ENCODE results near the gene SLC48A1.
A peak's percentile ranks its signal among the peaks of the same experiment; 100 is the strongest.

The SLC48A1 gene

DNA sequence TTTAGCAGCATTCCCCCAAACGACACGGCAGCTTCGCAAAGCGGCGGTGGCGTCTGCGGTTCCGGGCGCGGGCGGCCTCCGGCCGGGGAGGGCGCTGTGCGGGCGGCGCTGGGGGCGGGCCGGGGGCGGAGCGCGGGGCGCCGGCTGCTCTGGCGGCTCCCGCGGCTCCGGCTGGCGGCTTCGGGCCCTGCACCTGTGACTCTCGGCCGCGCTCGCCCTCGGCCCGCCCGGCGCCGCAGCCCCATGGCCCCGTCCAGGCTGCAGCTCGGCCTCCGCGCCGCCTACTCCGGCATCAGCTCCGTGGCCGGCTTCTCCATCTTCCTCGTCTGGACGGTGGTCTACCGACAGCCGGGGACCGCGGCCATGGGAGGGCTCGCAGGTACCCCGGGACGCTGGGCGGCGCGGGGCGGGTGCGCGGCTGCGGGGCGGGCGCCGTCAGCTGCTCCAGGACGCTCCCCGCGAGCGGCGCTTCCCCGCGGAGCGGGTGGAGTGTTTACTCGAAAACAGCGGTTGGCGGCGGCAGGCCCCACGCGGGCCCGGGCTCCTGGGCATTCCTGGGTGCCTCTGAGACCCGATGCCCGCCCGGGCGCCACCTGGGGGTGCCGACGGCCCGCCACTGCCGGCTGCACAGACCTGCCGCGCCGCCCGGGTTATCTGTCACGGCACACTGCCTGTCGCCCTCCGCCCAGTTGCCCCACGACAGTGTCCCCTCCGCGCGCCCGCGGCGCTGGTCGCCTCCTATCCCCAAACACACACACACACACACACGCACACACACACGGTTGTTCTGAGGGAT is at the start of gene SLC48A1:
SLC48A1 (plus strand) TSS at position 177 of the 796 bp plus-strand sequence; CDS start at position 244, 67 bp downstream.
- H3K27ac Mint-ChIP-seq = peak within 1 kb of the TSS; percentile 65
- no peaks in the 10 kb centered on the region for H3K36me3 Mint-ChIP-seq (ENCODE audit: low read depth)
- peaks cover 28% of the 10 kb centered on the region for H3K4me1 Mint-ChIP-seq (ENCODE audit: low read depth)
- peaks cover 6% of the 10 kb centered on the region for H3K27me3 Mint-ChIP-seq (ENCODE audit: low read depth)
- no peaks in the 10 kb centered on the region for H3K9me3 Mint-ChIP-seq
- peak; percentile 68 for DNase-seq (ENCODE audit: low spot score)
- H3K4me3 Mint-ChIP-seq = peak within 1 kb of the TSS; percentile 88

DNA sequence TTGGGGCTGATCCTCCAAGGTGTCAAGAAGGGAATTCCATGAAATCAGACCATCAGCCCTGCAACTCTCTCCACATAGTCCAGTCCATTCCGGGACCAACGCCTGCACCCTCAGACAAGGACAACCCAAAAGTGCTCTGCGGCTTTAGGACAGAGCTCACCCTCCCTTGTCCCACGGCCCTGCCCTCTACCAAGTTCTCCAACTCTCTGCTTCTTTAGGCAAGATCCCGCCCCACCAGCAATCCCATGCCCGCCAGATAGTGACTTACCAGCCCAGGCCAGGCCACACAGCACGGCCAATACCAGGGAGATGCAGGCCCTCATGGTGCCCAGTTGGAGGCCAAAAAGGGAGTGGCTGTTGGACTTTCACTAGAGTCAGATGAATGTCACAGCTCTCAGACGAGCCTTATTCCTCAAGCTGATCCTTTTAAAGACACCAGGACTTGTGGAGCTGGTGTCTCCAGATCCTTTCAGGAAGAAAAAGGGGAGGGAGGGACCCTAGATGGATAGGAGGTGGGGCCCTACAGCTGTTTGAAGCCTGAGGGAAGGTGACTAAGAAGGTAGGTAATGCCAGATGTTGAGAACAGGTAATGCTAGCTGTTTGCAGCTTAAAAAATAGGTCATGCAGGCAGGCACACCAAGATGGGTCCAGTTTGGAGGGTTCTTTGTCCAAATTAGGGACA is 47.8 kb upstream of the SLC48A1 start, which contains the start of gene ENDOU:
ENDOU (minus strand) TSS at position 400 of the 682 bp plus-strand sequence; CDS start at position 323, 77 bp downstream.
- Mint-ChIP-seq H3K27ac (no peak within 1 kb of the TSS), H3K27me3 (ENCODE audit: low read depth) (no peaks in the 10 kb centered on the region), H3K4me3 (no peak within 1 kb of the TSS), H3K9me3 (no peaks in the 10 kb centered on the region), H3K36me3 (ENCODE audit: low read depth) (peaks cover 2% of the 10 kb centered on the region), H3K4me1 (ENCODE audit: low read depth) (peaks cover 13% of the 10 kb centered on the region)
- no peak for DNase-seq (ENCODE audit: low spot score)

DNA sequence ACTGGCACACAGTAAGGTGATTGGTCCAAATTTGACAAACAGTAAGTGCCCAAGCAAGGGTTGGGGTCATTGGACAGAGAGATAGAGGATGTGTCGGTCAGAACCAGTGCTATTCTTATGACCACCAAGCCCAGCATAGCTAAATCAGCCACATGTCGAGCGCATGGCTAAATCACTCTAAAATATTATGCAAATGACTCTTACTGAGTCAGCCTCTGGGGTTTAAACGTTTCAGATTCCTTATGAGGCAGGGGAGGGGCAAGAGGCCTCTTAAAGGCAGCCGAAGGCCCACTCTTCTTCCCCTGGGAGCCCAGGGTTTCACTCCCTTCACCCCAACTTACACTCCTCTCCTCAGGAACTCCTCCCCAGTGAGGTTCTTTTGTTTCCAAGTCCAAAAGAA is 47.1 kb upstream of the SLC48A1 start:
- no peaks in the 10 kb centered on the region for H3K9me3 Mint-ChIP-seq
- H3K27ac Mint-ChIP-seq = no peak overlapping the region
- no peaks in the 10 kb centered on the region for H3K27me3 Mint-ChIP-seq (ENCODE audit: low read depth)
- peaks cover 13% of the 10 kb centered on the region for H3K4me1 Mint-ChIP-seq (ENCODE audit: low read depth)
- H3K4me3 Mint-ChIP-seq = no peak overlapping the region
- peaks cover 2% of the 10 kb centered on the region for H3K36me3 Mint-ChIP-seq (ENCODE audit: low read depth)
- DNase-seq (ENCODE audit: low spot score) = no peak

- Mint-ChIP-seq H3K27me3 (ENCODE audit: low read depth) (no peaks in the 10 kb centered on the region), H3K36me3 (ENCODE audit: low read depth) (no peaks in the 10 kb centered on the region), H3K9me3 (no peaks in the 10 kb centered on the region), H3K4me3 (no peak overlapping the region), H3K4me1 (ENCODE audit: low read depth) (no peaks in the 10 kb centered on the region), H3K27ac (no peak overlapping the region)
- no peak for DNase-seq (ENCODE audit: low spot score)
These were observed 43.8 kb upstream of the SLC48A1 start for GRCh38 chr12:47729233-47729632.

GRCh38 chr12:47730341-47730744 is 42.7 kb upstream of the SLC48A1 start:
- H3K36me3 Mint-ChIP-seq (ENCODE audit: low read depth) = no peaks in the 10 kb centered on the region
- no peak overlapping the region for H3K27ac Mint-ChIP-seq
- H3K4me1 Mint-ChIP-seq (ENCODE audit: low read depth) = no peaks in the 10 kb centered on the region
- H3K27me3 Mint-ChIP-seq (ENCODE audit: low read depth) = no peaks in the 10 kb centered on the region
- no peak overlapping the region for H3K4me3 Mint-ChIP-seq
- no peak for DNase-seq (ENCODE audit: low spot score)
- no peaks in the 10 kb centered on the region for H3K9me3 Mint-ChIP-seq

DNA sequence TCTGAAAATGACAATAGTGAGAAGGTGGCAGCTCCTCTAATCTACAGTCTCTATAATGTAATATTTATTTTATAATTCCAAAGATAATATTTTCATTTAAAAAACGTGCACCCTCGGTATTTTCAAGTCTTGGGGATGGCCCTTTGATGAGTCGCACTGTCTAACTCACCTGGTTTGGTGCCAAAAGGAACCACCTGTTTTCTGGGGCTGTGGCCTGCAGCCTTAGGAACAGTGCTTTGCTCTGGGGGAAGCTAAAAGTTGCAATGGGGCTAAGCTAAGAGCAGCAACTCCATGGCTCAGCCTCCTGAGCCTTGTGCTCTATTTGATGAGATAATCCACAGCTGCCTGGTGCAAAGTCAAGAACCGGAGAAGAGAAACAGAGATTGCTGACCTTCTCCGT is 41.3 kb upstream of the SLC48A1 start:
- no peaks in the 10 kb centered on the region for H3K36me3 Mint-ChIP-seq (ENCODE audit: low read depth)
- no peaks in the 10 kb centered on the region for H3K9me3 Mint-ChIP-seq
- no peak overlapping the region for H3K4me3 Mint-ChIP-seq
- no peak overlapping the region for H3K27ac Mint-ChIP-seq
- H3K27me3 Mint-ChIP-seq (ENCODE audit: low read depth) = no peaks in the 10 kb centered on the region
- H3K4me1 Mint-ChIP-seq (ENCODE audit: low read depth) = no peaks in the 10 kb centered on the region
- no peak for DNase-seq (ENCODE audit: low spot score)

- Mint-ChIP-seq H3K4me3 (no peak overlapping the region), H3K27me3 (ENCODE audit: low read depth) (no peaks in the 10 kb centered on the region), H3K27ac (no peak overlapping the region), H3K9me3 (no peaks in the 10 kb centered on the region), H3K36me3 (ENCODE audit: low read depth) (no peaks in the 10 kb centered on the region), H3K4me1 (ENCODE audit: low read depth) (no peaks in the 10 kb centered on the region)
- no peak for DNase-seq (ENCODE audit: low spot score)
These were observed 40.5 kb upstream of the SLC48A1 start for GRCh38 chr12:47732504-47732903.

GRCh38 chr12:47733142-47733541 is 39.9 kb upstream of the SLC48A1 start:
- H3K4me1 Mint-ChIP-seq (ENCODE audit: low read depth) = no peaks in the 10 kb centered on the region
- no peak for DNase-seq (ENCODE audit: low spot score)
- no peaks in the 10 kb centered on the region for H3K36me3 Mint-ChIP-seq (ENCODE audit: low read depth)
- no peaks in the 10 kb centered on the region for H3K9me3 Mint-ChIP-seq
- H3K27ac Mint-ChIP-seq = no peak overlapping the region
- no peaks in the 10 kb centered on the region for H3K27me3 Mint-ChIP-seq (ENCODE audit: low read depth)
- no peak overlapping the region for H3K4me3 Mint-ChIP-seq

GRCh38 chr12:47734725-47735480 is 38.1 kb upstream of the SLC48A1 start:
- no peaks in the 10 kb centered on the region for H3K36me3 Mint-ChIP-seq (ENCODE audit: low read depth)
- H3K4me1 Mint-ChIP-seq (ENCODE audit: low read depth) = no peaks in the 10 kb centered on the region
- no peak overlapping the region for H3K27ac Mint-ChIP-seq
- no peak for DNase-seq (ENCODE audit: low spot score)
- no peaks in the 10 kb centered on the region for H3K9me3 Mint-ChIP-seq
- H3K4me3 Mint-ChIP-seq = no peak overlapping the region
- no peaks in the 10 kb centered on the region for H3K27me3 Mint-ChIP-seq (ENCODE audit: low read depth)

- Mint-ChIP-seq H3K27ac (no peak overlapping the region), H3K9me3 (no peaks in the 10 kb centered on the region), H3K27me3 (ENCODE audit: low read depth) (no peaks in the 10 kb centered on the region), H3K4me3 (no peak overlapping the region), H3K4me1 (ENCODE audit: low read depth) (no peaks in the 10 kb centered on the region), H3K36me3 (ENCODE audit: low read depth) (no peaks in the 10 kb centered on the region)
- no peak for DNase-seq (ENCODE audit: low spot score)
These were observed 37.4 kb upstream of the SLC48A1 start for GRCh38 chr12:47735649-47736048.

DNA sequence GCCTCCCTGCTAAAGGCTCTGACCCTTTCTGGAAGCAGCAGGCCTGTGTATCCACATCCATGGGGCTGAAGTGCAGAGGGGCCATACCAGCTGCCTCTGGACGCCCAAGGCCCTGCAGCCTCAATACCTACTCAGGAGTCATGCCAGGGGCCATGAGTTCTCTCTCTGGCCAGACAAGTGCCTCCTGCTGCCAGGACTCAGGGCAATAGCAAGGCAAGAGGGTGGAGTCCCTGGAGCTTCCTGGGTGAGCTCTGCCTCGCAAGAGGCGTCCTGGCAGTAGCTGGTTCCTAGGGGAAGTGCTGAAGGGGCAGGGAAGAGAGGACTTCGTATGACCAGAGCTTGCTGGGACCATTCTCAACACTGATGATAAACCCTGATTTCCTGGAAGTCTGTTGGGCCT is 36.8 kb upstream of the SLC48A1 start:
- H3K27ac Mint-ChIP-seq = no peak overlapping the region
- DNase-seq (ENCODE audit: low spot score) = no peak
- H3K9me3 Mint-ChIP-seq = no peaks in the 10 kb centered on the region
- H3K36me3 Mint-ChIP-seq (ENCODE audit: low read depth) = no peaks in the 10 kb centered on the region
- peaks cover 1% of the 10 kb centered on the region for H3K4me1 Mint-ChIP-seq (ENCODE audit: low read depth)
- H3K27me3 Mint-ChIP-seq (ENCODE audit: low read depth) = no peaks in the 10 kb centered on the region
- no peak overlapping the region for H3K4me3 Mint-ChIP-seq

GRCh38 chr12:47736877-47737676 is 36.0 kb upstream of the SLC48A1 start:
- no peaks in the 10 kb centered on the region for H3K36me3 Mint-ChIP-seq (ENCODE audit: low read depth)
- H3K27ac Mint-ChIP-seq = no peak overlapping the region
- H3K9me3 Mint-ChIP-seq = no peaks in the 10 kb centered on the region
- DNase-seq (ENCODE audit: low spot score) = no peak
- H3K27me3 Mint-ChIP-seq (ENCODE audit: low read depth) = no peaks in the 10 kb centered on the region
- peaks cover 5% of the 10 kb centered on the region for H3K4me1 Mint-ChIP-seq (ENCODE audit: low read depth)
- H3K4me3 Mint-ChIP-seq = no peak overlapping the region

DNA sequence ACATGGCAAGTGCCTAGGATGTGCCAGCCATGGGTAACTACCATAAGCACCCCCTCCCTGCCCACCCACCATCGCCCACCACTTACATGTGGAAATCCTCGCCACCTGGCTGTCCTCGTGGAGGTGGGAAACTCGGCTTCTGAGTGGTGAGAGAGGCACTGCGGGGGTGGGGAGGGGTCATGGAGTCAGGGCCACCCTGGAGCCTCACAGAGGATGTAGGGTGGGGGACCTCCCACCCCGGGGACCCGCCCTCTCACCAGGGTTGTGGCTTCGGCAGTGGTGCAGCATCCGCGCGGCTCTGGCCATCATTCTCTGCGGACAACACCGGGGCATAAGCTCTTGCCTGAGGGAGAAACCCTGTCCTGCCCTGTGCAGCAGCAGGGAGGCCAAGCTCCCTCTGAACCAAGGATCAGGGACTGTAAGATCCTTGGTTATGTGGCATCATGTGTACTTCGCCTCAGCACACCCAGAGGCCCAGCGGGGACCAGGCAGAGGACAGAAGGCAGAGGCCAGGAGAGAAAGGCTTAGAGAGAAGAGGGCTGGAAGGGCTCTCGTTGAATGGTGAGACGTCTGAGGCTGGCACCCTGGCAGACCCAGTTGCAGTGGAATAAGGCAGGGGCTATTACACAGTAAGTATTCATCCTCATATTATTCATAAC is 35.0 kb upstream of the SLC48A1 start:
- no peaks in the 10 kb centered on the region for H3K36me3 Mint-ChIP-seq (ENCODE audit: low read depth)
- DNase-seq (ENCODE audit: low spot score) = no peak
- peaks cover 1% of the 10 kb centered on the region for H3K27me3 Mint-ChIP-seq (ENCODE audit: low read depth)
- H3K27ac Mint-ChIP-seq = no peak overlapping the region
- H3K4me3 Mint-ChIP-seq = no peak overlapping the region
- H3K4me1 Mint-ChIP-seq (ENCODE audit: low read depth) = peaks cover 5% of the 10 kb centered on the region
- H3K9me3 Mint-ChIP-seq = no peaks in the 10 kb centered on the region
